Loucy (cell line): ENCODE data around the gene LAMTOR1.

Experiments used
- EZH2phosphoT487 ChIP-seq: fragments of 200-600 bp; IDR thresholded peaks from 2 replicates; pipeline ENCODE4 v1.6.1; 2018; ENCODE audit warnings: antibody characterized with exemption, mild to moderate bottlenecking, moderate library complexity, borderline replicate concordance
- TF ChIP-seq, protein P1 (sequence below): fragments of 200-600 bp; sonication (generic); conservative IDR thresholded peaks from 2 replicates; pipeline ENCODE4 v1.5.1; 2014; ENCODE audit warnings: mild to moderate bottlenecking, antibody characterized with exemption, low read length

DNA sequence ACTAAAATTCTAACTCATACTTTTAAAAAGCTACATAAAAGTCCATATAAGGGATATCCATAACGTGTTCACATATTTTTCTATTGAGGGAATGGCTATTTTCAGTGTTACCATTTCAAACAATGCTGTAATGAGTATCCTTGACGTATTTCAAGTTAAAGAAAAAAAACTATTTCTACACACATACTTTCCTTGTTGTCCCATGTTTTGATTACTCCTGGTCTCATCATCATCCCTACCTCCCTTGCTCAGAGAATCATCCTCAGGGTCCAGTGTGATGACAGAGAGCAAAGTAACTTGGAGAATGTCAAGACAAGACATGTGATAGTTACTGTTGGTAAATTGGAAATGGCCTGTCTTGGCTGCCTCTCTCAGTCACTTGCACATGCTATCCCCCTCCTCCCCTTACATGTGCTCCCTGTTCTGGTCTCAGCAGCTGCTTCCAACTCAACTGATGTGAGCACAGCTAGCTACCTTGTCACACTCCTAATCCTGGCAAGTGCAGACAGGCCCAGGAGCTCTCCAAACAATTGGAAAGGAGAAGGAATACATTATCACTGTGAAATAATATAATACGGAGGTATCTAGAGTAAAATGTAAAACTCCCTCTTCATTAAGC, 44.6 kb downstream of the LAMTOR1 start:
- TF ChIP-seq, protein P1, sequence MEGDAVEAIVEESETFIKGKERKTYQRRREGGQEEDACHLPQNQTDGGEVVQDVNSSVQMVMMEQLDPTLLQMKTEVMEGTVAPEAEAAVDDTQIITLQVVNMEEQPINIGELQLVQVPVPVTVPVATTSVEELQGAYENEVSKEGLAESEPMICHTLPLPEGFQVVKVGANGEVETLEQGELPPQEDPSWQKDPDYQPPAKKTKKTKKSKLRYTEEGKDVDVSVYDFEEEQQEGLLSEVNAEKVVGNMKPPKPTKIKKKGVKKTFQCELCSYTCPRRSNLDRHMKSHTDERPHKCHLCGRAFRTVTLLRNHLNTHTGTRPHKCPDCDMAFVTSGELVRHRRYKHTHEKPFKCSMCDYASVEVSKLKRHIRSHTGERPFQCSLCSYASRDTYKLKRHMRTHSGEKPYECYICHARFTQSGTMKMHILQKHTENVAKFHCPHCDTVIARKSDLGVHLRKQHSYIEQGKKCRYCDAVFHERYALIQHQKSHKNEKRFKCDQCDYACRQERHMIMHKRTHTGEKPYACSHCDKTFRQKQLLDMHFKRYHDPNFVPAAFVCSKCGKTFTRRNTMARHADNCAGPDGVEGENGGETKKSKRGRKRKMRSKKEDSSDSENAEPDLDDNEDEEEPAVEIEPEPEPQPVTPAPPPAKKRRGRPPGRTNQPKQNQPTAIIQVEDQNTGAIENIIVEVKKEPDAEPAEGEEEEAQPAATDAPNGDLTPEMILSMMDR: no peak
- TF ChIP-seq EZH2phosphoT487: no peak
